MCF 10A (cell line): ENCODE data around the gene SYNPR. TPM values are rescaled to one million over a fixed set of nuclear protein-coding genes. Genes with fewer than 3 reads are reported as not detected.

ENCODE experiments used
- BruUV-seq: library from RNA; stranded (reverse); fragments of 400-500 nt; replicated peaks from 2 replicates; lab custom pipeline; 2021; lab: Mats Ljungman, UMichigan
- CTCF ChIA-PET: fragments of 300-600 bp; sonication (Branson Sonifier 250); formaldehyde crosslinking; extraction: SDS; loops from one replicate; lab custom pipeline; 2021; ENCODE audit warnings: antibody characterized with exemption, inconsistent platforms; lab: Yijun Ruan, JAX
- POLR2A ChIA-PET: fragments of 300-600, 350-650 bp; sonication (Branson Sonifier 250); formaldehyde crosslinking; extraction: SDS; loops from one replicate; lab custom pipeline; 2020; ENCODE audit warnings: antibody characterized with exemption, inconsistent platforms; lab: Yijun Ruan, JAX
- DNase-seq: peaks from one replicate; pipeline ENCODE4 v3.0.0-alpha.2; 2018; ENCODE audit not compliant: unreplicated experiment
- H3K27ac Mint-ChIP-seq: one replicate; pipeline ENCODE4 v1.8.0; 2022; ENCODE audit warnings: mild to moderate bottlenecking, low read depth, mixed read lengths; ENCODE audit not compliant: unreplicated experiment
- H3K27me3 Mint-ChIP-seq: one replicate; pipeline ENCODE4 v1.8.0; 2022; ENCODE audit warnings: mixed read lengths; ENCODE audit not compliant: insufficient read depth, unreplicated experiment
- H3K36me3 Mint-ChIP-seq: one replicate; pipeline ENCODE4 v1.8.0; 2022; ENCODE audit warnings: mild to moderate bottlenecking, moderate library complexity, mixed read lengths; ENCODE audit not compliant: insufficient read depth, unreplicated experiment
- H3K4me1 Mint-ChIP-seq: one replicate; pipeline ENCODE4 v1.8.0; 2022; ENCODE audit warnings: mixed read lengths; ENCODE audit not compliant: insufficient read depth, unreplicated experiment
- H3K4me3 Mint-ChIP-seq: one replicate; pipeline ENCODE4 v1.8.0; 2022; ENCODE audit warnings: mild to moderate bottlenecking, moderate library complexity, mixed read lengths; ENCODE audit not compliant: unreplicated experiment
- H3K9me3 Mint-ChIP-seq: one replicate; pipeline ENCODE4 v1.8.0; 2022; ENCODE audit warnings: mixed read lengths; ENCODE audit not compliant: unreplicated experiment
- intact Hi-C: fragments of 100-400 bp; cut with micrococcal nuclease; formaldehyde crosslinking; loops from 2 replicates; pipeline ENCODE4 v1.14.1; 2022
- total RNA-seq: library from RNA; stranded (reverse); gene quantifications from 2 replicates; pipeline ENCODE4 v1.2.3, GENCODE V29; 2022
- TF ChIP-seq, protein P1 (sequence below): fragments of 200-600 bp; IDR thresholded peaks from one replicate; pipeline ENCODE4 v1.8.0; 2022; ENCODE audit warnings: antibody characterized with exemption, mild to moderate bottlenecking; ENCODE audit not compliant: unreplicated experiment

SYNPR gene
- total RNA-seq, 1 experiment from 2014 or later = not detected

DNA sequence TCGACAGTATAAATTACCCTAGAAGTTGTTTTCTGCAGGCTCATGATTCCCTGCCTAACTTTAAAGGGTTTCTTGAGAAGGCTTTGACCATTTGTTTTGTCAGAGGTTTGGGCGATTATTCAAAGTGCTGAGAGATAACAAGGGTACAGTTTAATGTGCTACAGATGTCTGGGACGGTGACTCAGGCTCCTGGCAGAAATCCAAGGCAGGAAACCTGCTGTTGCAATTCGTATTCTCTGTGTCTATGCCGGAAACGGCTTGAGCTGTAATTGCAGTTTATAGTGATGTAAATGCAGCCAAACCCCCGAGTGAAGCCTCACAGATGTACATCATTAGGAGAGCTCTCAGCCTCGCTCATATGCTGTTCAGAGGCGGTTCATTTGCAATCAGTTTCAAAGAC, 65.6 kb downstream of the SYNPR start:
- intact Hi-C loops = loop anchor here (10.0 kb wide), 1 partner anchor 651 kb away; no protein-coding TSS in a partner anchor
- H3K9me3 Mint-ChIP-seq = no peaks in the 10 kb centered on the region
- ChIA-PET POLR2A (interaction anchor here (1.0 kb wide), 1 partner anchor 448 kb away, joined by 3 read pairs; no protein-coding TSS in a partner anchor), CTCF (interaction anchor here (0.5 to 4.8 kb wide), 8 partner anchors 10 to 475 kb away, joined by 3 to 48 read pairs (median 4); partner anchors contain the start of gene C3orf49)
- TF ChIP-seq, protein P1, sequence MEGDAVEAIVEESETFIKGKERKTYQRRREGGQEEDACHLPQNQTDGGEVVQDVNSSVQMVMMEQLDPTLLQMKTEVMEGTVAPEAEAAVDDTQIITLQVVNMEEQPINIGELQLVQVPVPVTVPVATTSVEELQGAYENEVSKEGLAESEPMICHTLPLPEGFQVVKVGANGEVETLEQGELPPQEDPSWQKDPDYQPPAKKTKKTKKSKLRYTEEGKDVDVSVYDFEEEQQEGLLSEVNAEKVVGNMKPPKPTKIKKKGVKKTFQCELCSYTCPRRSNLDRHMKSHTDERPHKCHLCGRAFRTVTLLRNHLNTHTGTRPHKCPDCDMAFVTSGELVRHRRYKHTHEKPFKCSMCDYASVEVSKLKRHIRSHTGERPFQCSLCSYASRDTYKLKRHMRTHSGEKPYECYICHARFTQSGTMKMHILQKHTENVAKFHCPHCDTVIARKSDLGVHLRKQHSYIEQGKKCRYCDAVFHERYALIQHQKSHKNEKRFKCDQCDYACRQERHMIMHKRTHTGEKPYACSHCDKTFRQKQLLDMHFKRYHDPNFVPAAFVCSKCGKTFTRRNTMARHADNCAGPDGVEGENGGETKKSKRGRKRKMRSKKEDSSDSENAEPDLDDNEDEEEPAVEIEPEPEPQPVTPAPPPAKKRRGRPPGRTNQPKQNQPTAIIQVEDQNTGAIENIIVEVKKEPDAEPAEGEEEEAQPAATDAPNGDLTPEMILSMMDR = no peak
- no peak overlapping the region for H3K27ac Mint-ChIP-seq
- peaks cover 11% of the 10 kb centered on the region for H3K4me1 Mint-ChIP-seq
- H3K4me3 Mint-ChIP-seq = no peak overlapping the region
- BruUV-seq = no TSS peak
- peak; percentile 93 for DNase-seq
- peaks cover 46% of the 10 kb centered on the region for H3K27me3 Mint-ChIP-seq
- no peaks in the 10 kb centered on the region for H3K36me3 Mint-ChIP-seq

DNA sequence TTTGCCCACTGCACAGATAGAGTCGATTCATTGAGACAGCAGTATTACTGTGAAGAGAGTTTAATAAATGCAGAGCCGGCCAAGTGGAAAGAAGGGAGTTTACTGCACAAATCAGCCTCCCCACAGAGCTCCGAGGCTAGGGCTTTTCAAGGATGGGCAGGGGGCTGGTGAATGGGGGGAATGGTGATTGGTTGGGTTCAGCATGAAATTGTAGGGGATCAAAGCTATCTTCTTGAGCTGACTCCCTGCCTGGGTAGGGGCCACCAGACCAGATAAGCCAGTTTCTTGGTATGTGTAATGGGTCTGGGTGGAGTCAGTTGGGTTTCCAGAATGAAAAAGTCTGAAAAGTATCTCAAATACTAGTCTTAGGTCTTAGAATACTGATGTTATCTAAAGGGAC, 66.6 kb downstream of the SYNPR start:
- Mint-ChIP-seq H3K27ac (no peak overlapping the region), H3K27me3 (peaks cover 52% of the 10 kb centered on the region), H3K4me1 (peaks cover 11% of the 10 kb centered on the region), H3K9me3 (no peaks in the 10 kb centered on the region), H3K36me3 (no peaks in the 10 kb centered on the region), H3K4me3 (no peak overlapping the region)
- CTCF ChIA-PET = interaction anchor here (0.7 to 4.8 kb wide), 4 partner anchors 11 to 723 kb away, joined by 3 to 48 read pairs (median 5); partner anchors contain the start of gene C3orf49
- intact Hi-C loops = loop anchor here (5.0 to 10.0 kb wide), 2 partner anchors 568 to 650 kb away; partner anchors contain the start of gene SCAANT1
- BruUV-seq = no TSS peak
- TF ChIP-seq, protein P1 = no peak
- no peak for DNase-seq
- POLR2A ChIA-PET = no interaction called here

DNA sequence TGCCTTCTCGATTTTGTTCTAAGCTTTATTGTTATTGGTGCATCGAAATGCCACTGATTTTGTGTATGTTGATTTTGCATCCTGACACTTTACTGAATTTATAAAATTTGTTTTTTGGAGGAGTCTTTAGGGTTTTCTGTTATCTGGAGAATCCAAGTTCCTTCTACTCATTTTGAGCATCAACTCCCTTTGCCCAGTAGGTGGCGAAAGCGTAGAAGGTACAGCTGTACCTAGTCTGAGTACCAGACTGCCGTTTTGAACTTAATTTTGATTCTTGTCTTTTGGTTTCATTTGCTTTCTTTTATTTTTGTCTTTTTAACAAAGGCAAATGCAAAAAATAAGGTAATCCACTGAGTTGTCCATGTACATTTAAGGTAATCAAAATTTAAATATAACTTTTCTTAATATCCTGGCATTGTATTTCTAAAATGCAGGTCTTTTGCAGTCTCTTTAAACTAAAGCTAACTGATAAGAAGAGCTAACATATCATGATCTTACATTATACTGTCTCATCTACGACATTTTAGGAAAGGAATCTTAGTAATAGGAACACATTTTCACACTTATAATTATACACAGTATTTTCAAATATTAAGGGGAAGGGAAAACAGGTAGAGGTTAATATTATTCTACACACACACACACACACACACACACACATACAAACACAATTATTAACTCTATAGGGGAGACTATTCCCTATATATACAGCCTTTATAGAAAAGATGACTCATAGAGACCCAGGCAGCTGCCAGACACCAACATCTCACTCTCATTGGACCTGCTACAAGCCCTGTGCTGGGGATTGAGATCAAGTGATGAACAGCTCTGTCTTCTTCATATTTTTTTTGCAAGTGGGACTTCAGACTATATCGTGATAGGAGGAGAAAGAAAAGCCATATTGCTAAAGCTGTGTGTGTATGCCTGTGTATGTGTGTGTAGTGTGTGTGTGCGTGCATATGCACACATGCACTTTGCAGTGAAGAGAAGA, 71.8 kb downstream of the SYNPR start:
- no peaks in the 10 kb centered on the region for H3K36me3 Mint-ChIP-seq
- POLR2A ChIA-PET = interaction anchor here (0.6 to 1.5 kb wide), 3 partner anchors 43 to 472 kb away, joined by 3 to 5 read pairs (median 3); no protein-coding TSS in a partner anchor
- no peaks in the 10 kb centered on the region for H3K9me3 Mint-ChIP-seq
- H3K27me3 Mint-ChIP-seq = peaks cover 72% of the 10 kb centered on the region
- H3K4me1 Mint-ChIP-seq = no peaks in the 10 kb centered on the region
- peak; percentile 70 for DNase-seq
- CTCF ChIA-PET = interaction anchor here (0.5 to 10.3 kb wide), 73 partner anchors 8 to 1289 kb away, joined by 3 to 401 read pairs (median 4); partner anchors contain the start of gene C3orf49
- H3K27ac Mint-ChIP-seq = no peak overlapping the region
- no peak overlapping the region for H3K4me3 Mint-ChIP-seq
- TF ChIP-seq, protein P1 = peak; percentile 50
- no TSS peak for BruUV-seq
- intact Hi-C loops = loop anchor here (5.0 to 10.0 kb wide), 3 partner anchors 217 to 645 kb away; partner anchors contain the start of gene SCAANT1
